GM23338 (cell line): ENCODE results near the gene BNIPL. TPM values are rescaled to one million over a fixed set of nuclear protein-coding genes. Genes with fewer than 3 reads are reported as not detected.

Experiments used
- ATAC-seq: fragments of 200-7000 bp; cut with Tn5 transposase; 3 replicates; pipeline ENCODE4 v1.9.1; 2020
- DNase-seq: peaks from one replicate; pipeline ENCODE4 v3.0.0-alpha.2; 2015; ENCODE audit warnings: low spot score
- H2AFZ ChIP-seq: fragments of 200-600 bp; sonication (generic); 2 replicates; pipeline ENCODE4 v1.8.0; 2016; ENCODE audit warnings: antibody characterized with exemption, mild to moderate bottlenecking, moderate library complexity
- H3F3A ChIP-seq: fragments of 200-600 bp; sonication (generic); replicated peaks from 2 replicates; pipeline ENCODE4 v1.8.0; 2017; ENCODE audit warnings: antibody characterized with exemption, mixed run types, low read depth
- H3K27ac ChIP-seq: fragments of 200-600 bp; sonication (generic); 2 replicates; pipeline ENCODE4 v1.6.1; 2016; ENCODE audit warnings: low read depth
- H3K27me3 ChIP-seq: fragments of 200-600 bp; sonication (generic); 2 replicates; pipeline ENCODE4 v1.8.0; 2016; ENCODE audit warnings: mild to moderate bottlenecking, mixed run types, moderate library complexity; ENCODE audit not compliant: insufficient read depth
- H3K36me3 ChIP-seq: fragments of 200-600 bp; sonication (generic); 2 replicates; pipeline ENCODE4 v1.8.0; 2016; ENCODE audit warnings: mild to moderate bottlenecking; ENCODE audit not compliant: insufficient read depth
- H3K4me1 ChIP-seq: fragments of 200-600 bp; sonication (generic); 2 replicates; pipeline ENCODE4 v1.8.0; 2016; ENCODE audit warnings: mild to moderate bottlenecking, moderate library complexity; ENCODE audit not compliant: insufficient read depth
- H3K4me2 ChIP-seq: fragments of 200-600 bp; sonication (generic); 2 replicates; pipeline ENCODE4 v1.7.1; 2017; ENCODE audit warnings: mixed run types
- H3K4me3 ChIP-seq: fragments of 200-600 bp; sonication (generic); 2 replicates; pipeline ENCODE4 v1.6.1; 2016; ENCODE audit warnings: mixed run types
- H3K79me2 ChIP-seq: fragments of 200-600 bp; sonication (generic); replicated peaks from 2 replicates; pipeline ENCODE4 v1.8.0; 2017; ENCODE audit warnings: mild to moderate bottlenecking; ENCODE audit not compliant: insufficient read depth
- H3K9me2 ChIP-seq: fragments of 200-600 bp; sonication (generic); 2 replicates; pipeline ENCODE4 v1.8.0; 2017; ENCODE audit not compliant: insufficient read depth
- H4K20me1 ChIP-seq: fragments of 200-600 bp; sonication (generic); replicated peaks from 2 replicates; pipeline ENCODE4 v1.8.0; 2017; ENCODE audit warnings: mild to moderate bottlenecking; ENCODE audit not compliant: insufficient read depth
- H3K27ac Mint-ChIP-seq: 2 replicates; pipeline ENCODE4 v1.8.0; 2020; ENCODE audit warnings: inconsistent platforms, mild to moderate bottlenecking, moderate library complexity, mixed read lengths
- H3K27me3 Mint-ChIP-seq: 3 replicates; pipeline ENCODE4 v1.8.0; 2022; ENCODE audit warnings: low read depth, mild to moderate bottlenecking, moderate library complexity, mixed read lengths, inconsistent platforms; ENCODE audit not compliant: insufficient read depth, poor library complexity
- H3K36me3 Mint-ChIP-seq: 3 replicates; pipeline ENCODE4 v1.8.0; 2021; ENCODE audit warnings: low read depth, mild to moderate bottlenecking, inconsistent platforms, moderate library complexity, mixed read lengths
- H3K4me1 Mint-ChIP-seq: 3 replicates; pipeline ENCODE4 v1.8.0; 2020; ENCODE audit warnings: mild to moderate bottlenecking, inconsistent platforms, mixed read lengths
- H3K4me3 Mint-ChIP-seq: 3 replicates; pipeline ENCODE4 v1.8.0; 2021; ENCODE audit warnings: moderate library complexity, mild to moderate bottlenecking, inconsistent platforms, mixed read lengths
- H3K9me3 Mint-ChIP-seq: 3 replicates; pipeline ENCODE4 v1.8.0; 2020; ENCODE audit warnings: moderate library complexity, mild to moderate bottlenecking, inconsistent platforms, mixed read lengths
- CREB1 ChIP-seq: fragments of 250-450 bp; sonication (Bioruptor Pico); IDR thresholded peaks from 2 replicates; pipeline ENCODE4 v1.5.0; 2020; ENCODE audit warnings: low read depth, mild to moderate bottlenecking, moderate library complexity
- EZH2phosphoT487 ChIP-seq: fragments of 200-600 bp; sonication (generic); IDR thresholded peaks from one replicate; pipeline ENCODE4 v1.8.1; 2018; ENCODE audit warnings: antibody characterized with exemption; ENCODE audit not compliant: unreplicated experiment
- JUNB ChIP-seq: IDR thresholded peaks from one replicate; pipeline ENCODE4 v1.6.1; 2016; ENCODE audit warnings: antibody characterized with exemption; ENCODE audit not compliant: unreplicated experiment
- NANOG ChIP-seq: IDR thresholded peaks from 2 replicates; pipeline ENCODE4 v1.6.1; 2016; ENCODE audit warnings: antibody characterized with exemption, borderline replicate concordance
- POLR2AphosphoS5 ChIP-seq: IDR thresholded peaks from 2 replicates; pipeline ENCODE4 v1.6.1; 2016; ENCODE audit warnings: antibody characterized with exemption, low read depth
- ZNF114 ChIP-seq: fragments of 250-450 bp; sonication (Bioruptor Pico); IDR thresholded peaks from 2 replicates; pipeline ENCODE4 v1.5.0; 2020; ENCODE audit warnings: mild to moderate bottlenecking, moderate library complexity
- polyA plus RNA-seq: library from polyadenylated mRNA; unstranded; fragments of >200 nt; fragmentation: Nextera tagmentation; extraction: Ambion mirVana; gene quantifications from 2 replicates; pipeline ENCODE4 v1.2.1, GENCODE V29; 2016
- total RNA-seq: library from RNA; depleted of rRNA; stranded (reverse); fragments of >200 nt; shearing (Covaris generic); gene quantifications from 2 replicates; pipeline ENCODE4 v1.2.3, GENCODE V29; 2014
- TF ChIP-seq, protein P1 (sequence below): IDR thresholded peaks from 2 replicates; pipeline ENCODE4 v1.6.1; 2016; ENCODE audit warnings: antibody characterized with exemption
- TF ChIP-seq, protein P2 (sequence below), 2 experiments: fragments of 200-600 bp in 1 of 2; sonication (generic) in 1 of 2; conservative IDR thresholded peaks; 2 replicates each; pipeline versions ENCODE4 v1.5.1 to v1.6.1; 2016 to 2017; ENCODE audit warnings: antibody characterized with exemption in 2 of 2, low read depth in 2 of 2, mild to moderate bottlenecking in 2 of 2, moderate library complexity in 1 of 2
- TF ChIP-seq, protein P3 (sequence below): IDR thresholded peaks from one replicate; pipeline ENCODE4 v1.6.1; 2018; ENCODE audit warnings: antibody characterized with exemption; ENCODE audit not compliant: unreplicated experiment

The BNIPL gene
- total and polyA plus RNA-seq, 2 experiments from 2014 or later: 0.91 to 1.2 TPM

- peak overlapping the region; percentile 9 for H3K27ac Mint-ChIP-seq
- Histone ChIP-seq H3K27ac (peak overlapping the region; percentile 59), H3F3A (no peaks in the 10 kb centered on the region), H3K79me2 (no peaks in the 10 kb centered on the region), H4K20me1 (no peaks in the 10 kb centered on the region), H3K9me2 (no peaks in the 10 kb centered on the region), H3K27me3 (no peaks in the 10 kb centered on the region), H3K4me1 (no peaks in the 10 kb centered on the region), H2AFZ (no peak overlapping the region), H3K4me2 (no peak overlapping the region), H3K36me3 (no peaks in the 10 kb centered on the region), H3K4me3 (no peak overlapping the region)
- no peak overlapping the region for H3K4me3 Mint-ChIP-seq
- H3K4me1 Mint-ChIP-seq: peaks cover 6% of the 10 kb centered on the region; the same call in 2 of the 3 replicates
- DNase-seq (no peak), ATAC-seq (no peak; the same call in 2 of the 3 replicates)
- H3K9me3 Mint-ChIP-seq: no peaks in the 10 kb centered on the region
- peaks cover 10% of the 10 kb centered on the region for H3K27me3 Mint-ChIP-seq
- no peak for TF ChIP-seq ZNF114 (CRISPR knock-in tag)
- TF ChIP-seq NANOG: no peak
- TF ChIP-seq, protein P1, sequence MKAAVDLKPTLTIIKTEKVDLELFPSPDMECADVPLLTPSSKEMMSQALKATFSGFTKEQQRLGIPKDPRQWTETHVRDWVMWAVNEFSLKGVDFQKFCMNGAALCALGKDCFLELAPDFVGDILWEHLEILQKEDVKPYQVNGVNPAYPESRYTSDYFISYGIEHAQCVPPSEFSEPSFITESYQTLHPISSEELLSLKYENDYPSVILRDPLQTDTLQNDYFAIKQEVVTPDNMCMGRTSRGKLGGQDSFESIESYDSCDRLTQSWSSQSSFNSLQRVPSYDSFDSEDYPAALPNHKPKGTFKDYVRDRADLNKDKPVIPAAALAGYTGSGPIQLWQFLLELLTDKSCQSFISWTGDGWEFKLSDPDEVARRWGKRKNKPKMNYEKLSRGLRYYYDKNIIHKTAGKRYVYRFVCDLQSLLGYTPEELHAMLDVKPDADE: no peak
- H3K36me3 Mint-ChIP-seq: peaks cover 3% of the 10 kb centered on the region; the same call in 2 of the 3 replicates
Measured at GRCh38 chr1:150995460-150995859, 40.9 kb upstream of the BNIPL start.

DNA sequence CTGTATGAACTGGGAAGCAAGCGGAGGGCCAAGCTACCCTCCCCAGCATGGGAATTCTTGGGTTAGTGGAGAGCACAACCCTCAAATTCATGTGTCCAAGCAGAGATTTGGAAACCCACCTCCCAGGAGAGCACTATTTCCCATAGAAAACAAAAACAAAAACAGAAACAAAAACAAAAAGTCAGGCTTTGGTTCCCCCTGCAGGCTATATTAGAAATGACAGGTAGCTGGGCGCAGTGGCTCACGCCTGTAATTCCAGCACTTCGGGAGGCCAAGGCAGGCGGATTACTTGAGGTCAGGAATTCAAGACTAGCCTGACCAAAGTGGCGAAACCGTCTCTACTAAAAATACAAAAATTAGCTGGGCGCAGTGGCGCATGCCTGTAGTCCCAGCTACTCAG lies 40.5 kb upstream of the BNIPL start:
- H3K9me3 Mint-ChIP-seq: no peaks in the 10 kb centered on the region
- no peaks in the 10 kb centered on the region for H3K36me3 ChIP-seq
- H3K27me3 ChIP-seq: no peaks in the 10 kb centered on the region
- no peaks in the 10 kb centered on the region for H3K79me2 ChIP-seq
- H2AFZ ChIP-seq: no peak overlapping the region
- H4K20me1 ChIP-seq: no peaks in the 10 kb centered on the region
- peaks cover 3% of the 10 kb centered on the region; the same call in 2 of the 3 replicates for H3K36me3 Mint-ChIP-seq
- no peaks in the 10 kb centered on the region for H3F3A ChIP-seq
- TF ChIP-seq POLR2AphosphoS5: no peak
- TF ChIP-seq, protein P2, sequence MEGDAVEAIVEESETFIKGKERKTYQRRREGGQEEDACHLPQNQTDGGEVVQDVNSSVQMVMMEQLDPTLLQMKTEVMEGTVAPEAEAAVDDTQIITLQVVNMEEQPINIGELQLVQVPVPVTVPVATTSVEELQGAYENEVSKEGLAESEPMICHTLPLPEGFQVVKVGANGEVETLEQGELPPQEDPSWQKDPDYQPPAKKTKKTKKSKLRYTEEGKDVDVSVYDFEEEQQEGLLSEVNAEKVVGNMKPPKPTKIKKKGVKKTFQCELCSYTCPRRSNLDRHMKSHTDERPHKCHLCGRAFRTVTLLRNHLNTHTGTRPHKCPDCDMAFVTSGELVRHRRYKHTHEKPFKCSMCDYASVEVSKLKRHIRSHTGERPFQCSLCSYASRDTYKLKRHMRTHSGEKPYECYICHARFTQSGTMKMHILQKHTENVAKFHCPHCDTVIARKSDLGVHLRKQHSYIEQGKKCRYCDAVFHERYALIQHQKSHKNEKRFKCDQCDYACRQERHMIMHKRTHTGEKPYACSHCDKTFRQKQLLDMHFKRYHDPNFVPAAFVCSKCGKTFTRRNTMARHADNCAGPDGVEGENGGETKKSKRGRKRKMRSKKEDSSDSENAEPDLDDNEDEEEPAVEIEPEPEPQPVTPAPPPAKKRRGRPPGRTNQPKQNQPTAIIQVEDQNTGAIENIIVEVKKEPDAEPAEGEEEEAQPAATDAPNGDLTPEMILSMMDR (conservative IDR thresholded peaks at IDR 0.05; ENCODE audit: low read depth in 2 of 2): peak; percentile 77 to 94
- H3K9me2 ChIP-seq: no peaks in the 10 kb centered on the region
- peak overlapping the region; percentile 59; the same call in 1 of the 2 replicates for H3K27ac ChIP-seq
- H3K4me3 Mint-ChIP-seq: no peak overlapping the region
- H3K4me2 ChIP-seq: no peak overlapping the region
- no peak overlapping the region for H3K4me3 ChIP-seq
- no peaks in the 10 kb centered on the region for H3K4me1 ChIP-seq
- ATAC-seq (peak; percentile 74), DNase-seq (peak; percentile 66)
- peaks cover 10% of the 10 kb centered on the region for H3K27me3 Mint-ChIP-seq
- peaks cover 6% of the 10 kb centered on the region; the same call in 2 of the 3 replicates for H3K4me1 Mint-ChIP-seq
- peak overlapping the region; percentile 9 for H3K27ac Mint-ChIP-seq

GRCh38 chr1:150997126-150997872 lies 39.1 kb upstream of the BNIPL start:
- Mint-ChIP-seq H3K9me3 (no peaks in the 10 kb centered on the region), H3K4me1 (peaks cover 11% of the 10 kb centered on the region), H3K4me3 (no peak overlapping the region), H3K27ac (0 out of 2 replicates have a peak overlapping the region, but pooled peaks have one; percentile 51), H3K36me3 (peaks cover 5% of the 10 kb centered on the region; the same call in 2 of the 3 replicates), H3K27me3 (peaks cover 9% of the 10 kb centered on the region)
- ATAC-seq (no peak), DNase-seq (no peak)
- Histone ChIP-seq H3K4me2 (no peak overlapping the region), H3K4me3 (no peak overlapping the region), H3K36me3 (no peaks in the 10 kb centered on the region), H3K27me3 (no peaks in the 10 kb centered on the region), H3K9me2 (no peaks in the 10 kb centered on the region), H2AFZ (no peak overlapping the region), H3K4me1 (no peaks in the 10 kb centered on the region), H3K27ac (no peak overlapping the region), H4K20me1 (no peaks in the 10 kb centered on the region), H3F3A (no peaks in the 10 kb centered on the region), H3K79me2 (no peaks in the 10 kb centered on the region)
- TF ChIP-seq JUNB (no peak), CREB1 (CRISPR knock-in tag) (no peak), EZH2phosphoT487 (no peak), POLR2AphosphoS5 (no peak), ZNF114 (CRISPR knock-in tag) (no peak)
- TF ChIP-seq, protein P3, sequence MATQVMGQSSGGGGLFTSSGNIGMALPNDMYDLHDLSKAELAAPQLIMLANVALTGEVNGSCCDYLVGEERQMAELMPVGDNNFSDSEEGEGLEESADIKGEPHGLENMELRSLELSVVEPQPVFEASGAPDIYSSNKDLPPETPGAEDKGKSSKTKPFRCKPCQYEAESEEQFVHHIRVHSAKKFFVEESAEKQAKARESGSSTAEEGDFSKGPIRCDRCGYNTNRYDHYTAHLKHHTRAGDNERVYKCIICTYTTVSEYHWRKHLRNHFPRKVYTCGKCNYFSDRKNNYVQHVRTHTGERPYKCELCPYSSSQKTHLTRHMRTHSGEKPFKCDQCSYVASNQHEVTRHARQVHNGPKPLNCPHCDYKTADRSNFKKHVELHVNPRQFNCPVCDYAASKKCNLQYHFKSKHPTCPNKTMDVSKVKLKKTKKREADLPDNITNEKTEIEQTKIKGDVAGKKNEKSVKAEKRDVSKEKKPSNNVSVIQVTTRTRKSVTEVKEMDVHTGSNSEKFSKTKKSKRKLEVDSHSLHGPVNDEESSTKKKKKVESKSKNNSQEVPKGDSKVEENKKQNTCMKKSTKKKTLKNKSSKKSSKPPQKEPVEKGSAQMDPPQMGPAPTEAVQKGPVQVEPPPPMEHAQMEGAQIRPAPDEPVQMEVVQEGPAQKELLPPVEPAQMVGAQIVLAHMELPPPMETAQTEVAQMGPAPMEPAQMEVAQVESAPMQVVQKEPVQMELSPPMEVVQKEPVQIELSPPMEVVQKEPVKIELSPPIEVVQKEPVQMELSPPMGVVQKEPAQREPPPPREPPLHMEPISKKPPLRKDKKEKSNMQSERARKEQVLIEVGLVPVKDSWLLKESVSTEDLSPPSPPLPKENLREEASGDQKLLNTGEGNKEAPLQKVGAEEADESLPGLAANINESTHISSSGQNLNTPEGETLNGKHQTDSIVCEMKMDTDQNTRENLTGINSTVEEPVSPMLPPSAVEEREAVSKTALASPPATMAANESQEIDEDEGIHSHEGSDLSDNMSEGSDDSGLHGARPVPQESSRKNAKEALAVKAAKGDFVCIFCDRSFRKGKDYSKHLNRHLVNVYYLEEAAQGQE: no peak
- TF ChIP-seq, protein P2 (conservative IDR thresholded peaks at IDR 0.05; ENCODE audit: low read depth in 2 of 2): no peak
